ENCODE measurements around the gene ANTXR1. TPM values are rescaled to one million over a fixed set of nuclear protein-coding genes. Genes with fewer than 3 reads are reported as not detected.

Gene ANTXR1
- total and polyA plus RNA-seq, 9 of the 15 experiments (the other 6 are each of a cell fraction or from before 2014, with no cell fraction given): 0.07 to 1.00 (median 0.54) TPM

DNA sequence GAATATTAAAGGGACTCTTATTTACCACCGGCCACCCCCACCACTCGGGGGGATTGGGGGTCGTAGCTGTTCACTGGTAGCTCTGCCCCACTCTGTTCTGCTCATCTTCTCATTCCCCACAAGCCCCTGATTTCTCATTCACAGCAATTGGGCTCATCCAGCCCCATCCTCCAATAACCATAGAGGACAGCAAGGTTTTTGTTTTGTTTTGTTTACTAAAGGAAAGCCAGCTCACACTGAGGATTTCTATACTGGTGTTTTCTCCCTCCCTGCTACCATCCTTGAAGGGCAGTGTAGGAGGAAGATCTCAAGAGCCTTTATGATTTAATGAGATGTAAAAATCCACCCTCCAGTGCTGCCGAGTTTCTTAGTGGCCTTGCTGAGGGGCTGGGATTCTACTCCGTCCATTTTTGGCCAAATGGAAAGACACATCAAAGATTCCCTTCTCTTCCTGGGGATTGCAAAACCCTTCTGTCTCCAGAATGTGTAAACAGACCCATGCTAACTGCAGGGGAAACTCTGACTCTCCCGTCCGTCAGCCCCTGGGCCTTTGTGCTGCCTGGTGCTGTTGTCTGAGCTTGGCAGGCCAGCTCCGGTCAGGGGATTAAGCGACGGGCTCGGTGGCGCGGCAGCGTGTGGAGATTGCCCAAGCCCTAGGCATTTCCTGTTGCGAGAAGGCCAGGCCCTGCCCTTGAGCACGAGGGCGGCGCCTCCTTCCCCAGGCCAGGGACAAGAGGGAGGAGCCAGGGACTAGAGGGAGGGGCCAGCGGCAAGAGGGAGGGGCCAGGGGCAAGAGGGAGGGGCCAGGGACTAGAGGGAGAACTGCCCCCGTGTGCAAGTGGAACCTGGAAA is 165.0 kb downstream of the ANTXR1 start (continued):
- peak; percentile 87 for TF ChIP-seq CEBPG (CRISPR knock-in tag; IDR thresholded peaks at IDR 0.05)
- peak; percentile 83 to 93 for TF ChIP-seq CEBPG (tag; conservative IDR thresholded peaks at IDR 0.05 in 1 of 2, IDR thresholded peaks at IDR 0.05 in 1 of 2)
- no peak for TF ChIP-seq ERF (CRISPR knock-in tag; IDR thresholded peaks at IDR 0.05)
- TF ChIP-seq RB1 (IDR thresholded peaks at IDR 0.05; ENCODE audit: low read depth): peak; percentile 25; the same call in 1 of the 2 replicates
- TF ChIP-seq, protein P1, sequence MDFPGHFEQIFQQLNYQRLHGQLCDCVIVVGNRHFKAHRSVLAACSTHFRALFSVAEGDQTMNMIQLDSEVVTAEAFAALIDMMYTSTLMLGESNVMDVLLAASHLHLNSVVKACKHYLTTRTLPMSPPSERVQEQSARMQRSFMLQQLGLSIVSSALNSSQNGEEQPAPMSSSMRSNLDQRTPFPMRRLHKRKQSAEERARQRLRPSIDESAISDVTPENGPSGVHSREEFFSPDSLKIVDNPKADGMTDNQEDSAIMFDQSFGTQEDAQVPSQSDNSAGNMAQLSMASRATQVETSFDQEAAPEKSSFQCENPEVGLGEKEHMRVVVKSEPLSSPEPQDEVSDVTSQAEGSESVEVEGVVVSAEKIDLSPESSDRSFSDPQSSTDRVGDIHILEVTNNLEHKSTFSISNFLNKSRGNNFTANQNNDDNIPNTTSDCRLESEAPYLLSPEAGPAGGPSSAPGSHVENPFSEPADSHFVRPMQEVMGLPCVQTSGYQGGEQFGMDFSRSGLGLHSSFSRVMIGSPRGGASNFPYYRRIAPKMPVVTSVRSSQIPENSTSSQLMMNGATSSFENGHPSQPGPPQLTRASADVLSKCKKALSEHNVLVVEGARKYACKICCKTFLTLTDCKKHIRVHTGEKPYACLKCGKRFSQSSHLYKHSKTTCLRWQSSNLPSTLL (IDR thresholded peaks at IDR 0.05): no peak
- TF ChIP-seq, protein P2, sequence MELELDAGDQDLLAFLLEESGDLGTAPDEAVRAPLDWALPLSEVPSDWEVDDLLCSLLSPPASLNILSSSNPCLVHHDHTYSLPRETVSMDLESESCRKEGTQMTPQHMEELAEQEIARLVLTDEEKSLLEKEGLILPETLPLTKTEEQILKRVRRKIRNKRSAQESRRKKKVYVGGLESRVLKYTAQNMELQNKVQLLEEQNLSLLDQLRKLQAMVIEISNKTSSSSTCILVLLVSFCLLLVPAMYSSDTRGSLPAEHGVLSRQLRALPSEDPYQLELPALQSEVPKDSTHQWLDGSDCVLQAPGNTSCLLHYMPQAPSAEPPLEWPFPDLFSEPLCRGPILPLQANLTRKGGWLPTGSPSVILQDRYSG (tag; conservative IDR thresholded peaks at IDR 0.05; ENCODE audit: low read depth): peak; percentile 79; the same call in 1 of the 2 replicates
- no peak for TF ChIP-seq SMAD2 (IDR thresholded peaks at IDR 0.05; ENCODE audit: low read depth, low read length)
- TF ChIP-seq, protein P3, sequence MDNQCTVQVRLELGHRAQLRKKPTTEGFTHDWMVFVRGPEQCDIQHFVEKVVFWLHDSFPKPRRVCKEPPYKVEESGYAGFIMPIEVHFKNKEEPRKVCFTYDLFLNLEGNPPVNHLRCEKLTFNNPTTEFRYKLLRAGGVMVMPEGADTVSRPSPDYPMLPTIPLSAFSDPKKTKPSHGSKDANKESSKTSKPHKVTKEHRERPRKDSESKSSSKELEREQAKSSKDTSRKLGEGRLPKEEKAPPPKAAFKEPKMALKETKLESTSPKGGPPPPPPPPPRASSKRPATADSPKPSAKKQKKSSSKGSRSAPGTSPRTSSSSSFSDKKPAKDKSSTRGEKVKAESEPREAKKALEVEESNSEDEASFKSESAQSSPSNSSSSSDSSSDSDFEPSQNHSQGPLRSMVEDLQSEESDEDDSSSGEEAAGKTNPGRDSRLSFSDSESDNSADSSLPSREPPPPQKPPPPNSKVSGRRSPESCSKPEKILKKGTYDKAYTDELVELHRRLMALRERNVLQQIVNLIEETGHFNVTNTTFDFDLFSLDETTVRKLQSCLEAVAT (IDR thresholded peaks at IDR 0.05): no peak
- TF ChIP-seq POLR2AphosphoS5 (IDR thresholded peaks at IDR 0.05; ENCODE audit: control insufficient read depth, insufficient read depth, low read depth, low read length): peak; percentile 33; the same call in 1 of the 2 replicates
- TF ChIP-seq CHD1 (IDR thresholded peaks at IDR 0.05; ENCODE audit: low read length): no peak
- no peak for TF ChIP-seq CREB1 (IDR thresholded peaks at IDR 0.05)
- no peak for TF ChIP-seq CREB1 (CRISPR knock-in tag; IDR thresholded peaks at IDR 0.05)
- 0 out of 4 replicates have a peak, but pooled peaks of 1 of the 2 experiments have one; percentile 25 for TF ChIP-seq ARNT (IDR thresholded peaks at IDR 0.05)
- no peak for TF ChIP-seq ETV6 (IDR thresholded peaks at IDR 0.05; ENCODE audit: borderline replicate concordance in 1 of 2, low read depth in 2 of 2, low read length in 1 of 2)
- no peak for TF ChIP-seq ETV6 (CRISPR knock-in tag; IDR thresholded peaks at IDR 0.05; ENCODE audit: borderline replicate concordance)
- TF ChIP-seq, protein P4, sequence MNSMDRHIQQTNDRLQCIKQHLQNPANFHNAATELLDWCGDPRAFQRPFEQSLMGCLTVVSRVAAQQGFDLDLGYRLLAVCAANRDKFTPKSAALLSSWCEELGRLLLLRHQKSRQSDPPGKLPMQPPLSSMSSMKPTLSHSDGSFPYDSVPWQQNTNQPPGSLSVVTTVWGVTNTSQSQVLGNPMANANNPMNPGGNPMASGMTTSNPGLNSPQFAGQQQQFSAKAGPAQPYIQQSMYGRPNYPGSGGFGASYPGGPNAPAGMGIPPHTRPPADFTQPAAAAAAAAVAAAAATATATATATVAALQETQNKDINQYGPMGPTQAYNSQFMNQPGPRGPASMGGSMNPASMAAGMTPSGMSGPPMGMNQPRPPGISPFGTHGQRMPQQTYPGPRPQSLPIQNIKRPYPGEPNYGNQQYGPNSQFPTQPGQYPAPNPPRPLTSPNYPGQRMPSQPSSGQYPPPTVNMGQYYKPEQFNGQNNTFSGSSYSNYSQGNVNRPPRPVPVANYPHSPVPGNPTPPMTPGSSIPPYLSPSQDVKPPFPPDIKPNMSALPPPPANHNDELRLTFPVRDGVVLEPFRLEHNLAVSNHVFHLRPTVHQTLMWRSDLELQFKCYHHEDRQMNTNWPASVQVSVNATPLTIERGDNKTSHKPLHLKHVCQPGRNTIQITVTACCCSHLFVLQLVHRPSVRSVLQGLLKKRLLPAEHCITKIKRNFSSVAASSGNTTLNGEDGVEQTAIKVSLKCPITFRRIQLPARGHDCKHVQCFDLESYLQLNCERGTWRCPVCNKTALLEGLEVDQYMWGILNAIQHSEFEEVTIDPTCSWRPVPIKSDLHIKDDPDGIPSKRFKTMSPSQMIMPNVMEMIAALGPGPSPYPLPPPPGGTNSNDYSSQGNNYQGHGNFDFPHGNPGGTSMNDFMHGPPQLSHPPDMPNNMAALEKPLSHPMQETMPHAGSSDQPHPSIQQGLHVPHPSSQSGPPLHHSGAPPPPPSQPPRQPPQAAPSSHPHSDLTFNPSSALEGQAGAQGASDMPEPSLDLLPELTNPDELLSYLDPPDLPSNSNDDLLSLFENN (IDR thresholded peaks at IDR 0.05; ENCODE audit: low read depth in 2 of 2, low read length in 2 of 2): 0 out of 4 replicates have a peak, but pooled peaks of 1 of the 2 experiments have one; percentile 20
- 0 out of 2 replicates have a peak, but pooled peaks have one; percentile 17 for TF ChIP-seq KLF1 (tag; IDR thresholded peaks at IDR 0.05)
- no peak for TF ChIP-seq ZNF124 (CRISPR knock-in tag; IDR thresholded peaks at IDR 0.05)
- peak; percentile 48 for TF ChIP-seq EP400 (IDR thresholded peaks at IDR 0.05)
